B cell (primary cell): ENCODE results near the gene ZSWIM7.

Experiments
- EZH2 ChIP-seq: IDR thresholded peaks from 2 replicates; pipeline ENCODE4 v1.6.1; 2012; ENCODE audit warnings: borderline replicate concordance, low read depth, mild to moderate bottlenecking, moderate library complexity, low read length; ENCODE audit not compliant: insufficient read depth, poor library complexity, severe bottlenecking
- TF ChIP-seq, protein P1 (sequence below): fragments of 200-600 bp; IDR thresholded peaks from one replicate; pipeline ENCODE4 v1.8.0; 2022; ENCODE audit warnings: antibody characterized with exemption, mild to moderate bottlenecking

DNA sequence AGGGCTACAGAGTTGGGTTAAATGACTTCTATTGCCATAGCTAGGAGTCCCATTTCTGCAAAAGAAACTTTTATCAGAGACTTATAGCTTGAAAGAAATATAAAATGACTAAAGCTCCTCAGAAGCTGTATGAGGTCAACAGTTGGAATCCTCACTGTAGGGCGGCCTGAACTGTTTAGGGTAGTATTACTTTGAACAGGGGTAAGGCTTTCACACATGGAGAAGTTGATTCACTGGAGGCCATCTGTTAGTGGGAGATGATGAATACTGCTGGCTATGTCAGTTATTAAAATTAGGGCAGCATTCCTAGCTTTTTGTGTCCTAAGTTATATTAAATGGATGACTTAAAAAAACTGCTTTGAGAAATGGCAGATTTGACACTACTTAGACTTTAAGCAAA, 6.1 kb upstream of the ZSWIM7 start:
- TF ChIP-seq, protein P1, sequence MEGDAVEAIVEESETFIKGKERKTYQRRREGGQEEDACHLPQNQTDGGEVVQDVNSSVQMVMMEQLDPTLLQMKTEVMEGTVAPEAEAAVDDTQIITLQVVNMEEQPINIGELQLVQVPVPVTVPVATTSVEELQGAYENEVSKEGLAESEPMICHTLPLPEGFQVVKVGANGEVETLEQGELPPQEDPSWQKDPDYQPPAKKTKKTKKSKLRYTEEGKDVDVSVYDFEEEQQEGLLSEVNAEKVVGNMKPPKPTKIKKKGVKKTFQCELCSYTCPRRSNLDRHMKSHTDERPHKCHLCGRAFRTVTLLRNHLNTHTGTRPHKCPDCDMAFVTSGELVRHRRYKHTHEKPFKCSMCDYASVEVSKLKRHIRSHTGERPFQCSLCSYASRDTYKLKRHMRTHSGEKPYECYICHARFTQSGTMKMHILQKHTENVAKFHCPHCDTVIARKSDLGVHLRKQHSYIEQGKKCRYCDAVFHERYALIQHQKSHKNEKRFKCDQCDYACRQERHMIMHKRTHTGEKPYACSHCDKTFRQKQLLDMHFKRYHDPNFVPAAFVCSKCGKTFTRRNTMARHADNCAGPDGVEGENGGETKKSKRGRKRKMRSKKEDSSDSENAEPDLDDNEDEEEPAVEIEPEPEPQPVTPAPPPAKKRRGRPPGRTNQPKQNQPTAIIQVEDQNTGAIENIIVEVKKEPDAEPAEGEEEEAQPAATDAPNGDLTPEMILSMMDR, result no peak
- TF ChIP-seq EZH2, result no peak
